ENCODE measurements around the gene CNGA1. TPM values are rescaled to one million over a fixed set of nuclear protein-coding genes. Genes with fewer than 3 reads are reported as not detected.

The CNGA1 gene
- total and polyA plus RNA-seq, 2 donors from 2014 or later, result 3.4 to 3.7 TPM

- Histone ChIP-seq H3K4me3 (ENCODE audit: low read length in 3 of 3) (no peak overlapping the region), H3K27me3 (ENCODE audit: control insufficient read depth, insufficient read depth, low read length) (no peaks in the 10 kb centered on the region), H3K9ac (ENCODE audit: low read length in 3 of 3) (no peak overlapping the region), H3K9me3 (ENCODE audit: control insufficient read depth in 2 of 3, insufficient read depth in 1 of 3, low read length in 3 of 3) (no peaks in the 10 kb centered on the region), H3K27ac (ENCODE audit: low read depth in 2 of 2, low read length in 2 of 2) (no peak overlapping the region), H3K4me1 (ENCODE audit: control insufficient read depth in 2 of 3, insufficient read depth in 2 of 3, low read depth in 1 of 3, low read length in 3 of 3) (no peaks in the 10 kb centered on the region), H3K36me3 (ENCODE audit: control insufficient read depth in 2 of 3, insufficient read depth in 3 of 3, low read length in 3 of 3) (no peaks in the 10 kb centered on the region)
- TF ChIP-seq CTCF (IDR thresholded peaks at IDR 0.05; ENCODE audit: borderline replicate concordance, extremely low read depth, insufficient read depth), result peak; percentile 34
- intact Hi-C loops (cut with DNase I), result no loop called here
- no peak for DNase-seq
- FAIRE-seq, result no peak
These were observed 17.4 kb upstream of the CNGA1 start for GRCh38 chr4:48033825-48034413.

GRCh38 chr4:48033412-48033811, 16.9 kb upstream of the CNGA1 start:
- H3K4me1 ChIP-seq (ENCODE audit: control insufficient read depth in 2 of 3, insufficient read depth in 2 of 3, low read depth in 1 of 3, low read length in 3 of 3), result no peaks in the 10 kb centered on the region
- H3K27me3 ChIP-seq (ENCODE audit: control insufficient read depth, insufficient read depth, low read length), result no peaks in the 10 kb centered on the region
- no peak for TF ChIP-seq CTCF (IDR thresholded peaks at IDR 0.05; ENCODE audit: borderline replicate concordance, extremely low read depth, insufficient read depth)
- no peak overlapping the region for H3K4me3 ChIP-seq (ENCODE audit: low read length in 3 of 3)
- no peaks in the 10 kb centered on the region for H3K36me3 ChIP-seq (ENCODE audit: control insufficient read depth in 2 of 3, insufficient read depth in 3 of 3, low read length in 3 of 3)
- H3K9ac ChIP-seq (ENCODE audit: low read length in 3 of 3), result no peak overlapping the region
- H3K27ac ChIP-seq (ENCODE audit: low read depth in 2 of 2, low read length in 2 of 2), result no peak overlapping the region
- no peaks in the 10 kb centered on the region for H3K9me3 ChIP-seq (ENCODE audit: control insufficient read depth in 2 of 3, insufficient read depth in 1 of 3, low read length in 3 of 3)
- FAIRE-seq (no peak), DNase-seq (no peak)
- intact Hi-C loops (cut with DNase I), result no loop called here

- TF ChIP-seq CTCF (IDR thresholded peaks at IDR 0.05; ENCODE audit: borderline replicate concordance, extremely low read depth, insufficient read depth), result no peak
- H3K9me3 ChIP-seq (ENCODE audit: control insufficient read depth in 2 of 3, insufficient read depth in 1 of 3, low read length in 3 of 3), result no peaks in the 10 kb centered on the region
- H3K36me3 ChIP-seq (ENCODE audit: control insufficient read depth in 2 of 3, insufficient read depth in 3 of 3, low read length in 3 of 3), result no peaks in the 10 kb centered on the region
- H3K9ac ChIP-seq (ENCODE audit: low read length in 3 of 3), result no peak overlapping the region
- intact Hi-C loops (cut with DNase I), result no loop called here
- no peak overlapping the region for H3K27ac ChIP-seq (ENCODE audit: low read depth in 2 of 2, low read length in 2 of 2)
- no peak overlapping the region for H3K4me3 ChIP-seq (ENCODE audit: low read length in 3 of 3)
- no peak for FAIRE-seq
- H3K27me3 ChIP-seq (ENCODE audit: control insufficient read depth, insufficient read depth, low read length), result no peaks in the 10 kb centered on the region
- no peaks in the 10 kb centered on the region for H3K4me1 ChIP-seq (ENCODE audit: control insufficient read depth in 2 of 3, insufficient read depth in 2 of 3, low read depth in 1 of 3, low read length in 3 of 3)
- no peak for DNase-seq
These were observed 16.2 kb upstream of the CNGA1 start for GRCh38 chr4:48032721-48033120.

All from kidney (tissue), 14 donors.